ENCODE results near the gene SMARCD3. TPM values are rescaled to one million over a fixed set of nuclear protein-coding genes. Genes with fewer than 3 reads are reported as not detected.

Gene SMARCD3
- total RNA-seq, 1 experiment from 2014 or later = 30.3 TPM

DNA sequence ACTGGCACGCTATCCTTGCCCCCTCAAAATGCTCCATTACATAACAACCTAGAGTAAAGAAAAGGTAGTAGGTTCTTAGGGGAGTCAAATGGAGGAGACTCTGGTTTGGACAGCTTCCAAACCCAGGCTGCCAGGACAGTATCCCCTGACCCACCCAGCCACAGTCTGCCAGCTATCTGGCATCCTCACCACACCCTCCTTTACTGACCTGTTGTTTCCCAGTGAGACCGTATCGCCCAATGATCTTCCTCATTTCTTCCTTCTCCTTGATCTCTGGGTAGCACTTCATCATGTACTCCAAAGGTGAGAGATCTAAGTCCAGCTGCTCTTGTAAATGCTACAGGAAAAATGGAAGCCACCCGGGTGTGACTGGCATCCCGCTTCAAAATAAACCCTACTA, 33.1 kb downstream of the SMARCD3 start:
- CTCF ChIA-PET = no interaction called here
- Histone ChIP-seq H3K27me3 (ENCODE audit: insufficient read depth, low read length) (no peaks in the 10 kb centered on the region), H3K9me3 (ENCODE audit: control insufficient read depth in 1 of 2, insufficient read depth in 1 of 2, low read depth in 1 of 2, low read length in 2 of 2) (no peaks in the 10 kb centered on the region), H4K20me1 (ENCODE audit: insufficient read depth) (no peaks in the 10 kb centered on the region), H2AFZ (ENCODE audit: low read depth, low read length, poor library complexity, severe bottlenecking) (no peak overlapping the region), H3K27ac (ENCODE audit: low read depth, low read length) (no peak overlapping the region), H3K9me2 (ENCODE audit: insufficient read depth) (no peaks in the 10 kb centered on the region), H3K4me2 (ENCODE audit: low read length) (no peak overlapping the region), H3K36me3 (ENCODE audit: control insufficient read depth in 1 of 2, insufficient read depth in 2 of 2, low read length in 2 of 2) (peaks cover 38 to 57% of the 10 kb centered on the region in 2 experiments; a peak in 3 of 4 replicates), H3K4me1 (ENCODE audit: control insufficient read depth in 1 of 2, insufficient read depth in 2 of 2, low read length in 2 of 2) (no peaks in the 10 kb centered on the region), H3K4me3 (replicated peaks in 1 of 2; ENCODE audit: low read depth in 1 of 2, low read length in 2 of 2) (no peak overlapping the region), H3K9ac (ENCODE audit: low read length) (no peak overlapping the region), H3K79me2 (ENCODE audit: insufficient read depth, low read length) (no peaks in the 10 kb centered on the region)
- intact Hi-C loops (cut with micrococcal nuclease) = no loop called here
- BruUV-seq (replicated peaks) = no TSS peak
- DNase-seq (ENCODE audit: low read depth, low spot score) (no peak), ATAC-seq (no peak)
- POLR2A ChIA-PET = no interaction called here
- RAD21 ChIA-PET (ENCODE audit: low non-redundant PET in 1 of 2, low total read pairs in 2 of 2, uncharacterized antibody in 2 of 2, unreplicated experiment in 2 of 2) = no interaction called here
- TF ChIP-seq TCF7L2 (IDR thresholded peaks at IDR 0.05; ENCODE audit: borderline replicate concordance, extremely low read depth, insufficient read depth, insufficient read length) (no peak), SP1 (IDR thresholded peaks at IDR 0.05; ENCODE audit: low read depth) (no peak), SIN3A (IDR thresholded peaks at IDR 0.05; ENCODE audit: low read depth) (no peak), SRF (IDR thresholded peaks at IDR 0.05; ENCODE audit: low read depth) (no peak), POLR2A (IDR thresholded peaks at IDR 0.05; ENCODE audit: borderline replicate concordance, extremely low read depth, insufficient read depth, insufficient read length) (no peak), FOSL1 (IDR thresholded peaks at IDR 0.05; ENCODE audit: low read depth) (no peak), CEBPB (IDR thresholded peaks at IDR 0.05; ENCODE audit: low read depth) (no peak), EZH2phosphoT487 (IDR thresholded peaks at IDR 0.05; ENCODE audit: borderline replicate concordance) (no peak), ZFX (IDR thresholded peaks at IDR 0.05) (no peak), ZNF274 (IDR thresholded peaks at IDR 0.05; ENCODE audit: low read depth, low read length) (no peak), EGR1 (IDR thresholded peaks at IDR 0.05; ENCODE audit: low read depth) (no peak), RAD21 (IDR thresholded peaks at IDR 0.05; ENCODE audit: low read depth) (no peak), CBX3 (IDR thresholded peaks at IDR 0.05; ENCODE audit: low read depth) (no peak)
- TF ChIP-seq, protein P1, sequence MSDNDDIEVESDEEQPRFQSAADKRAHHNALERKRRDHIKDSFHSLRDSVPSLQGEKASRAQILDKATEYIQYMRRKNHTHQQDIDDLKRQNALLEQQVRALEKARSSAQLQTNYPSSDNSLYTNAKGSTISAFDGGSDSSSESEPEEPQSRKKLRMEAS (IDR thresholded peaks at IDR 0.05) = no peak
- TF ChIP-seq, protein P2, sequence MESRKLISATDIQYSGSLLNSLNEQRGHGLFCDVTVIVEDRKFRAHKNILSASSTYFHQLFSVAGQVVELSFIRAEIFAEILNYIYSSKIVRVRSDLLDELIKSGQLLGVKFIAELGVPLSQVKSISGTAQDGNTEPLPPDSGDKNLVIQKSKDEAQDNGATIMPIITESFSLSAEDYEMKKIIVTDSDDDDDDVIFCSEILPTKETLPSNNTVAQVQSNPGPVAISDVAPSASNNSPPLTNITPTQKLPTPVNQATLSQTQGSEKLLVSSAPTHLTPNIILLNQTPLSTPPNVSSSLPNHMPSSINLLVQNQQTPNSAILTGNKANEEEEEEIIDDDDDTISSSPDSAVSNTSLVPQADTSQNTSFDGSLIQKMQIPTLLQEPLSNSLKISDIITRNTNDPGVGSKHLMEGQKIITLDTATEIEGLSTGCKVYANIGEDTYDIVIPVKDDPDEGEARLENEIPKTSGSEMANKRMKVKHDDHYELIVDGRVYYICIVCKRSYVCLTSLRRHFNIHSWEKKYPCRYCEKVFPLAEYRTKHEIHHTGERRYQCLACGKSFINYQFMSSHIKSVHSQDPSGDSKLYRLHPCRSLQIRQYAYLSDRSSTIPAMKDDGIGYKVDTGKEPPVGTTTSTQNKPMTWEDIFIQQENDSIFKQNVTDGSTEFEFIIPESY (IDR thresholded peaks at IDR 0.05; ENCODE audit: extremely low read depth, insufficient replicate concordance, low read length) = no peak
- TF ChIP-seq, protein P3, sequence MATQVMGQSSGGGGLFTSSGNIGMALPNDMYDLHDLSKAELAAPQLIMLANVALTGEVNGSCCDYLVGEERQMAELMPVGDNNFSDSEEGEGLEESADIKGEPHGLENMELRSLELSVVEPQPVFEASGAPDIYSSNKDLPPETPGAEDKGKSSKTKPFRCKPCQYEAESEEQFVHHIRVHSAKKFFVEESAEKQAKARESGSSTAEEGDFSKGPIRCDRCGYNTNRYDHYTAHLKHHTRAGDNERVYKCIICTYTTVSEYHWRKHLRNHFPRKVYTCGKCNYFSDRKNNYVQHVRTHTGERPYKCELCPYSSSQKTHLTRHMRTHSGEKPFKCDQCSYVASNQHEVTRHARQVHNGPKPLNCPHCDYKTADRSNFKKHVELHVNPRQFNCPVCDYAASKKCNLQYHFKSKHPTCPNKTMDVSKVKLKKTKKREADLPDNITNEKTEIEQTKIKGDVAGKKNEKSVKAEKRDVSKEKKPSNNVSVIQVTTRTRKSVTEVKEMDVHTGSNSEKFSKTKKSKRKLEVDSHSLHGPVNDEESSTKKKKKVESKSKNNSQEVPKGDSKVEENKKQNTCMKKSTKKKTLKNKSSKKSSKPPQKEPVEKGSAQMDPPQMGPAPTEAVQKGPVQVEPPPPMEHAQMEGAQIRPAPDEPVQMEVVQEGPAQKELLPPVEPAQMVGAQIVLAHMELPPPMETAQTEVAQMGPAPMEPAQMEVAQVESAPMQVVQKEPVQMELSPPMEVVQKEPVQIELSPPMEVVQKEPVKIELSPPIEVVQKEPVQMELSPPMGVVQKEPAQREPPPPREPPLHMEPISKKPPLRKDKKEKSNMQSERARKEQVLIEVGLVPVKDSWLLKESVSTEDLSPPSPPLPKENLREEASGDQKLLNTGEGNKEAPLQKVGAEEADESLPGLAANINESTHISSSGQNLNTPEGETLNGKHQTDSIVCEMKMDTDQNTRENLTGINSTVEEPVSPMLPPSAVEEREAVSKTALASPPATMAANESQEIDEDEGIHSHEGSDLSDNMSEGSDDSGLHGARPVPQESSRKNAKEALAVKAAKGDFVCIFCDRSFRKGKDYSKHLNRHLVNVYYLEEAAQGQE (IDR thresholded peaks at IDR 0.05; ENCODE audit: low read depth) = no peak
- TF ChIP-seq, protein P4, sequence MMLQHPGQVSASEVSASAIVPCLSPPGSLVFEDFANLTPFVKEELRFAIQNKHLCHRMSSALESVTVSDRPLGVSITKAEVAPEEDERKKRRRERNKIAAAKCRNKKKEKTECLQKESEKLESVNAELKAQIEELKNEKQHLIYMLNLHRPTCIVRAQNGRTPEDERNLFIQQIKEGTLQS (IDR thresholded peaks at IDR 0.05) = no peak
